ENCODE measurements around the gene PHIP.

- TF ChIP-seq POLR2AphosphoS5 (IDR thresholded peaks at IDR 0.05; ENCODE audit: low read depth, low read length) (no peak), TAF1 (IDR thresholded peaks at IDR 0.05; ENCODE audit: borderline replicate concordance, insufficient read depth, low read length) (no peak), SIN3A (IDR thresholded peaks at IDR 0.05; ENCODE audit: borderline replicate concordance, insufficient read depth, low read length) (no peak), REST (IDR thresholded peaks at IDR 0.05; ENCODE audit: insufficient read depth in 1 of 2, low read depth in 2 of 2, low read length in 2 of 2) (no peak)
Observed at GRCh38 chr6:79004239-79004638, 73.8 kb downstream of the PHIP start.

Data from PFSK-1 (cell line).